ENCODE measurements around the gene TMC7.

GRCh38 chr16:19112099-19112407, 128.3 kb downstream of the TMC7 start:
- TF ChIP-seq CTCF (IDR thresholded peaks at IDR 0.05) (no peak), POLR2AphosphoS5 (IDR thresholded peaks at IDR 0.05) (no peak)
